ENCODE measurements around the gene SEC31B. TPM values are rescaled to one million over a fixed set of nuclear protein-coding genes. Genes with fewer than 3 reads are reported as not detected.
A peak's percentile ranks its signal among the peaks of the same experiment; 100 is the strongest.

Gene SEC31B
- total RNA-seq, 1 experiment from 2014 or later, result 6.3 TPM

- Histone ChIP-seq H4K5ac (ENCODE audit: insufficient read length, low read depth, low read length) (no peak overlapping the region), H3K4me2 (ENCODE audit: insufficient read depth, insufficient read length, low read length) (peak overlapping the region; percentile 67), H3K9me3 (ENCODE audit: control insufficient read depth, low read depth, low read length) (no peaks in the 10 kb centered on the region), H3K56ac (ENCODE audit: insufficient read length, low read depth, low read length) (no peak overlapping the region), H3K27me3 (ENCODE audit: insufficient read depth, low read length) (peaks cover 51% of the 10 kb centered on the region), H4K91ac (ENCODE audit: insufficient read length, low read depth, low read length) (no peak overlapping the region), H3K79me2 (ENCODE audit: insufficient read depth, low read length) (no peaks in the 10 kb centered on the region), H3K4me1 (ENCODE audit: insufficient read depth, low read length) (peaks cover 7% of the 10 kb centered on the region), H2BK15ac (ENCODE audit: low read depth, low read length) (no peak overlapping the region), H3K4ac (ENCODE audit: low read depth, low read length) (no peak overlapping the region), H3K27ac (ENCODE audit: insufficient read length, low read depth, low read length) (no peak overlapping the region), H3K14ac (ENCODE audit: insufficient read depth, low read length) (no peak overlapping the region), H3K18ac (ENCODE audit: insufficient read length, low read depth, low read length) (no peak overlapping the region), H3K9ac (ENCODE audit: extremely low read depth, insufficient read length, low read length) (no peak overlapping the region), H3K23ac (ENCODE audit: insufficient read length, low read depth, low read length) (no peak overlapping the region), H2BK5ac (ENCODE audit: insufficient read length, low read length) (no peak overlapping the region), H2AFZ (ENCODE audit: low read length) (no peak overlapping the region), H4K20me1 (ENCODE audit: control insufficient read depth, insufficient read depth, insufficient read length) (no peaks in the 10 kb centered on the region), H2BK20ac (ENCODE audit: low read depth, low read length, poor library complexity, severe bottlenecking) (no peak overlapping the region), H3K79me1 (ENCODE audit: insufficient read depth, low read depth, low read length, poor library complexity, severe bottlenecking) (no peaks in the 10 kb centered on the region), H2AK5ac (ENCODE audit: insufficient read length, low read length) (no peak overlapping the region), H4K8ac (replicated peaks; ENCODE audit: insufficient read length, low read depth, low read length) (no peak overlapping the region), H2BK12ac (ENCODE audit: insufficient read length, low read depth, low read length) (no peak overlapping the region), H2BK120ac (ENCODE audit: low read depth, low read length, poor library complexity, severe bottlenecking) (no peak overlapping the region), H3T11ph (ENCODE audit: low read length) (no peak overlapping the region), H3K23me2 (ENCODE audit: insufficient read length, low read depth, low read length, poor library complexity, severe bottlenecking) (peaks cover 8% of the 10 kb centered on the region)
- 0 out of 5 replicates have a peak, but pooled peaks cover 0 to 3% of the 10 kb centered on the region in 2 experiments for H3K9me3 Mint-ChIP-seq
- peaks cover 91% of the 10 kb centered on the region for H3K27me3 Mint-ChIP-seq (ENCODE audit: low read depth)
- H3K36me3 Mint-ChIP-seq (ENCODE audit: insufficient read depth in 1 of 3, low read depth in 3 of 3), result no peaks in the 10 kb centered on the region; a peak in 1 of 7 replicates
- peak overlapping the region; percentile 57 to 80 for H3K4me3 Mint-ChIP-seq
- no peak overlapping the region for H3K27ac Mint-ChIP-seq
- peaks cover 41 to 44% of the 10 kb centered on the region in 2 experiments for H3K4me1 Mint-ChIP-seq
- DNase-seq, result peak; percentile 94
- no CpG with 5 or more reads among the region's 19 CpGs for WGBS (ENCODE audit: extremely low coverage, insufficient read length, low lambda C conversion rate)
- no peak; the same call in 2 of the 3 replicates for TF ChIP-seq CTCF (conservative IDR thresholded peaks at IDR 0.05)
Observed at GRCh38 chr10:100481462-100482081, 38.1 kb downstream of the SEC31B start.
